Stimulated activated CD8-positive, alpha-beta memory T cell treated with anti-CD3 and anti-CD28 coated beads, Interleukin-12 subunit alpha, Interleukin-12 subunit beta, amount 100 ng/mL, for 4 hours (primary cell): ENCODE data around the gene CBX4.

Experiments
- DNase-seq: peaks from one replicate; pipeline ENCODE4 v3.0.0-alpha.2; 2020; ENCODE audit warnings: low read depth

CBX4 gene

GRCh38 chr17:79841369-79842135 is 2.3 kb upstream of the CBX4 start:
- DNase-seq = no peak

GRCh38 chr17:79840989-79841286 is 1.7 kb upstream of the CBX4 start:
- DNase-seq = no peak

- no peak for DNase-seq
Observed at GRCh38 chr17:79840269-79840988, 1.2 kb upstream of the CBX4 start.

- peak; percentile 33 for DNase-seq
Observed at GRCh38 chr17:79838522-79839274, 542 bp downstream of the CBX4 start.

GRCh38 chr17:79837888-79838521 is 1.2 kb downstream of the CBX4 start:
- DNase-seq = no peak

- DNase-seq = no peak
Observed at GRCh38 chr17:79836972-79837887, 2.0 kb downstream of the CBX4 start.

GRCh38 chr17:79836510-79836971 is 2.7 kb downstream of the CBX4 start:
- no peak for DNase-seq

GRCh38 chr17:79835953-79836509 is 3.2 kb downstream of the CBX4 start:
- no peak for DNase-seq

GRCh38 chr17:79835470-79835899 is 3.8 kb downstream of the CBX4 start:
- no peak for DNase-seq

- DNase-seq = no peak
Observed at GRCh38 chr17:79834565-79835469, 4.4 kb downstream of the CBX4 start.

GRCh38 chr17:79833744-79834564 is 5.3 kb downstream of the CBX4 start:
- no peak for DNase-seq

- DNase-seq = no peak
Observed at GRCh38 chr17:79833110-79833450, 6.2 kb downstream of the CBX4 start.

GRCh38 chr17:79832218-79833109 is 6.8 kb downstream of the CBX4 start:
- DNase-seq = no peak

- DNase-seq = no peak
Observed at GRCh38 chr17:79831265-79832217, 7.7 kb downstream of the CBX4 start.

GRCh38 chr17:79830763-79831264 is 8.4 kb downstream of the CBX4 start:
- no peak for DNase-seq

GRCh38 chr17:79830303-79830702 is 8.9 kb downstream of the CBX4 start:
- DNase-seq = no peak

- DNase-seq = no peak
Observed at GRCh38 chr17:79829457-79829856, 9.8 kb downstream of the CBX4 start.
